WTC11 (cell line): ENCODE data around the gene JCHAIN. TPM values are rescaled to one million over a fixed set of nuclear protein-coding genes. Genes with fewer than 3 reads are reported as not detected.

ENCODE experiments used
- ATAC-seq: fragments of 200-7000 bp; cut with Tn5 transposase; 2 replicates; pipeline ENCODE4 v1.10.0; 2021; ENCODE audit warnings: mild to moderate bottlenecking, moderate library complexity
- CTCF ChIA-PET: fragments of 300-600 bp; sonication (Branson Sonifier 250); formaldehyde crosslinking; loops from one replicate; lab custom pipeline; 2021; ENCODE audit warnings: antibody characterized with exemption; lab: Charles Lee
- POLR2A ChIA-PET: fragments of 350-600 bp; sonication (Branson Sonifier 250); formaldehyde crosslinking; loops from one replicate; lab custom pipeline; 2021; ENCODE audit warnings: antibody characterized with exemption; lab: Charles Lee
- DNase-seq: peaks from one replicate; pipeline ENCODE4 v3.0.0; 2021; ENCODE audit warnings: low spot score
- H3K27ac Mint-ChIP-seq: 2 replicates; pipeline ENCODE4 v1.8.0; 2021; ENCODE audit warnings: mixed read lengths
- H3K27me3 Mint-ChIP-seq: 2 replicates; pipeline ENCODE4 v1.8.0; 2021; ENCODE audit warnings: low read depth, mild to moderate bottlenecking, moderate library complexity, mixed read lengths
- H3K36me3 Mint-ChIP-seq: 2 replicates; pipeline ENCODE4 v1.8.0; 2021; ENCODE audit warnings: mixed read lengths
- H3K4me1 Mint-ChIP-seq: 2 replicates; pipeline ENCODE4 v1.8.0; 2022; ENCODE audit warnings: mixed read lengths
- H3K4me3 Mint-ChIP-seq: 2 replicates; pipeline ENCODE4 v1.8.0; 2021; ENCODE audit warnings: mild to moderate bottlenecking, moderate library complexity, mixed read lengths
- H3K9me3 Mint-ChIP-seq: 2 replicates; pipeline ENCODE4 v1.8.0; 2021; ENCODE audit warnings: mixed read lengths
- ATF6 ChIP-seq: sonication (generic); formaldehyde crosslinking; IDR thresholded peaks from 2 replicates; pipeline ENCODE4 v1.8.1; 2023; ENCODE audit warnings: mild to moderate bottlenecking, missing genetic modification reagents
- FOXP4 ChIP-seq: sonication (generic); formaldehyde crosslinking; IDR thresholded peaks from 2 replicates; pipeline ENCODE4 v1.8.0; 2022; ENCODE audit warnings: mild to moderate bottlenecking, missing genetic modification reagents
- KAT7 ChIP-seq: sonication (generic); formaldehyde crosslinking; IDR thresholded peaks from 2 replicates; pipeline ENCODE4 v1.8.1; 2023; ENCODE audit warnings: missing genetic modification reagents, mild to moderate bottlenecking, borderline replicate concordance
- NFYB ChIP-seq: sonication (generic); formaldehyde crosslinking; conservative IDR thresholded peaks from 2 replicates; pipeline ENCODE4 v1.8.0; 2022; ENCODE audit warnings: low read depth, missing genetic modification reagents
- NR2C2 ChIP-seq: sonication (generic); formaldehyde crosslinking; IDR thresholded peaks from 2 replicates; pipeline ENCODE4 v1.8.0; 2022; ENCODE audit warnings: mild to moderate bottlenecking, missing genetic modification reagents
- NR3C1 ChIP-seq: sonication (generic); formaldehyde crosslinking; conservative IDR thresholded peaks from 2 replicates; pipeline ENCODE4 v1.8.1; 2023; ENCODE audit warnings: low read depth, mild to moderate bottlenecking, missing genetic modification reagents
- STAT6 ChIP-seq: sonication (generic); formaldehyde crosslinking; conservative IDR thresholded peaks from 2 replicates; pipeline ENCODE4 v1.8.1; 2023; ENCODE audit warnings: mild to moderate bottlenecking, low read depth, missing genetic modification reagents, moderate library complexity
- TP53 ChIP-seq: sonication (generic); formaldehyde crosslinking; IDR thresholded peaks from 2 replicates; pipeline ENCODE4 v1.8.1; 2023; ENCODE audit warnings: mild to moderate bottlenecking, missing genetic modification reagents
- ZNF121 ChIP-seq: sonication (generic); formaldehyde crosslinking; IDR thresholded peaks from 2 replicates; pipeline ENCODE4 v1.8.0; 2023; ENCODE audit warnings: missing genetic modification reagents
- ZNF416 ChIP-seq: fragments of 250-450 bp; sonication (Bioruptor Pico); IDR thresholded peaks from 2 replicates; pipeline ENCODE4 v1.9.0; 2021; ENCODE audit warnings: mild to moderate bottlenecking, inconsistent platforms
- ZNF512 ChIP-seq: sonication (generic); formaldehyde crosslinking; IDR thresholded peaks from 2 replicates; pipeline ENCODE4 v1.8.1; 2022; ENCODE audit warnings: missing genetic modification reagents, borderline replicate concordance
- ZNF671 ChIP-seq: fragments of 250-450 bp; sonication (Bioruptor Pico); IDR thresholded peaks from 2 replicates; pipeline ENCODE4 v1.8.0; 2021; ENCODE audit warnings: mild to moderate bottlenecking
- ZSCAN18 ChIP-seq: fragments of 250-450 bp; sonication (Bioruptor Pico); IDR thresholded peaks from 2 replicates; pipeline ENCODE4 v2.1.2; 2022; ENCODE audit warnings: mild to moderate bottlenecking, moderate library complexity
- total RNA-seq: library from RNA; stranded (reverse); gene quantifications from 3 replicates; pipeline ENCODE4 v1.2.3, GENCODE V29; 2021
- TF ChIP-seq, protein P1 (sequence below): sonication (generic); formaldehyde crosslinking; IDR thresholded peaks from 2 replicates; pipeline ENCODE4 v1.8.0; 2023; ENCODE audit warnings: missing genetic modification reagents, mild to moderate bottlenecking, borderline replicate concordance
- TF ChIP-seq, protein P2 (sequence below): sonication (generic); formaldehyde crosslinking; IDR thresholded peaks from 2 replicates; pipeline ENCODE4 v1.8.1; 2023; ENCODE audit warnings: mild to moderate bottlenecking, missing genetic modification reagents
- TF ChIP-seq, protein P3 (sequence below): sonication (generic); formaldehyde crosslinking; IDR thresholded peaks from 2 replicates; pipeline ENCODE4 v1.8.1; 2022; ENCODE audit warnings: low read depth, mild to moderate bottlenecking, moderate library complexity, missing genetic modification reagents, borderline replicate concordance
- TF ChIP-seq, protein P4 (sequence below): fragments of 250-450 bp; sonication (Bioruptor Pico); IDR thresholded peaks from 2 replicates; pipeline ENCODE4 v1.9.0; 2021; ENCODE audit warnings: mild to moderate bottlenecking

The JCHAIN gene
- total RNA-seq, 1 experiment from 2014 or later: 0.68 TPM

DNA sequence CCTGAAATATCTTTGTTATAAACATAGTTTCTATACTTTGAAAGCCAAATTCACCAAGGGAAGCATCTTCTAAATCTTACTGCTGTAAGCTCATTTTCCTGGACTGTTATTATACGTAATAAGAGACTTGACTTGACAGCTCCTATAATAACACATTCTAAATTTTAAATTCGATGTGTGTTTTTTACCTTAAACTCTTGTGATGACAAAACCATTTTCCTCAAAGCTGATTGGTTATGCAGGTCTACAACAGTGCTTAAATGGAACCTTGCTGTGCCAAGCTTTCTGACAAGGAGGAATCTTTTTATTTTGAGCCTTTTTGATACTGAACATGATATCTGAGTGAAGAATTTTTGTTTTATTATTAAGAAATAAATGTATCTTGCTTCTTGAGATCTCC, 37.9 kb downstream of the JCHAIN start, which contains the start of gene ENAM (continued):
- TF ChIP-seq ZSCAN18 (CRISPR knock-in tag) (no peak), NR2C2 (CRISPR knock-in tag) (no peak)
- TF ChIP-seq, protein P1, sequence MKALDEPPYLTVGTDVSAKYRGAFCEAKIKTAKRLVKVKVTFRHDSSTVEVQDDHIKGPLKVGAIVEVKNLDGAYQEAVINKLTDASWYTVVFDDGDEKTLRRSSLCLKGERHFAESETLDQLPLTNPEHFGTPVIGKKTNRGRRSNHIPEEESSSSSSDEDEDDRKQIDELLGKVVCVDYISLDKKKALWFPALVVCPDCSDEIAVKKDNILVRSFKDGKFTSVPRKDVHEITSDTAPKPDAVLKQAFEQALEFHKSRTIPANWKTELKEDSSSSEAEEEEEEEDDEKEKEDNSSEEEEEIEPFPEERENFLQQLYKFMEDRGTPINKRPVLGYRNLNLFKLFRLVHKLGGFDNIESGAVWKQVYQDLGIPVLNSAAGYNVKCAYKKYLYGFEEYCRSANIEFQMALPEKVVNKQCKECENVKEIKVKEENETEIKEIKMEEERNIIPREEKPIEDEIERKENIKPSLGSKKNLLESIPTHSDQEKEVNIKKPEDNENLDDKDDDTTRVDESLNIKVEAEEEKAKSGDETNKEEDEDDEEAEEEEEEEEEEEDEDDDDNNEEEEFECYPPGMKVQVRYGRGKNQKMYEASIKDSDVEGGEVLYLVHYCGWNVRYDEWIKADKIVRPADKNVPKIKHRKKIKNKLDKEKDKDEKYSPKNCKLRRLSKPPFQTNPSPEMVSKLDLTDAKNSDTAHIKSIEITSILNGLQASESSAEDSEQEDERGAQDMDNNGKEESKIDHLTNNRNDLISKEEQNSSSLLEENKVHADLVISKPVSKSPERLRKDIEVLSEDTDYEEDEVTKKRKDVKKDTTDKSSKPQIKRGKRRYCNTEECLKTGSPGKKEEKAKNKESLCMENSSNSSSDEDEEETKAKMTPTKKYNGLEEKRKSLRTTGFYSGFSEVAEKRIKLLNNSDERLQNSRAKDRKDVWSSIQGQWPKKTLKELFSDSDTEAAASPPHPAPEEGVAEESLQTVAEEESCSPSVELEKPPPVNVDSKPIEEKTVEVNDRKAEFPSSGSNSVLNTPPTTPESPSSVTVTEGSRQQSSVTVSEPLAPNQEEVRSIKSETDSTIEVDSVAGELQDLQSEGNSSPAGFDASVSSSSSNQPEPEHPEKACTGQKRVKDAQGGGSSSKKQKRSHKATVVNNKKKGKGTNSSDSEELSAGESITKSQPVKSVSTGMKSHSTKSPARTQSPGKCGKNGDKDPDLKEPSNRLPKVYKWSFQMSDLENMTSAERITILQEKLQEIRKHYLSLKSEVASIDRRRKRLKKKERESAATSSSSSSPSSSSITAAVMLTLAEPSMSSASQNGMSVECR: no peak
- TF ChIP-seq, protein P2, sequence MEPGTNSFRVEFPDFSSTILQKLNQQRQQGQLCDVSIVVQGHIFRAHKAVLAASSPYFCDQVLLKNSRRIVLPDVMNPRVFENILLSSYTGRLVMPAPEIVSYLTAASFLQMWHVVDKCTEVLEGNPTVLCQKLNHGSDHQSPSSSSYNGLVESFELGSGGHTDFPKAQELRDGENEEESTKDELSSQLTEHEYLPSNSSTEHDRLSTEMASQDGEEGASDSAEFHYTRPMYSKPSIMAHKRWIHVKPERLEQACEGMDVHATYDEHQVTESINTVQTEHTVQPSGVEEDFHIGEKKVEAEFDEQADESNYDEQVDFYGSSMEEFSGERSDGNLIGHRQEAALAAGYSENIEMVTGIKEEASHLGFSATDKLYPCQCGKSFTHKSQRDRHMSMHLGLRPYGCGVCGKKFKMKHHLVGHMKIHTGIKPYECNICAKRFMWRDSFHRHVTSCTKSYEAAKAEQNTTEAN (CRISPR knock-in tag): no peak

GRCh38 chr4:70627620-70628019, 38.7 kb downstream of the JCHAIN start:
- no peak for ATAC-seq
- H3K4me3 Mint-ChIP-seq: no peak overlapping the region
- H3K9me3 Mint-ChIP-seq: no peaks in the 10 kb centered on the region
- H3K27ac Mint-ChIP-seq: no peak overlapping the region
- ChIA-PET CTCF (no interaction called here), POLR2A (no interaction called here)
- DNase-seq: no peak
- H3K27me3 Mint-ChIP-seq: no peaks in the 10 kb centered on the region
- H3K36me3 Mint-ChIP-seq: no peaks in the 10 kb centered on the region
- H3K4me1 Mint-ChIP-seq: no peaks in the 10 kb centered on the region
- no peak for TF ChIP-seq FOXP4 (CRISPR knock-in tag)
- no peak for TF ChIP-seq STAT6
- TF ChIP-seq NR2C2 (CRISPR knock-in tag): no peak
- no peak for TF ChIP-seq ZNF416
- TF ChIP-seq TP53 (CRISPR knock-in tag): no peak
- TF ChIP-seq, protein P3, sequence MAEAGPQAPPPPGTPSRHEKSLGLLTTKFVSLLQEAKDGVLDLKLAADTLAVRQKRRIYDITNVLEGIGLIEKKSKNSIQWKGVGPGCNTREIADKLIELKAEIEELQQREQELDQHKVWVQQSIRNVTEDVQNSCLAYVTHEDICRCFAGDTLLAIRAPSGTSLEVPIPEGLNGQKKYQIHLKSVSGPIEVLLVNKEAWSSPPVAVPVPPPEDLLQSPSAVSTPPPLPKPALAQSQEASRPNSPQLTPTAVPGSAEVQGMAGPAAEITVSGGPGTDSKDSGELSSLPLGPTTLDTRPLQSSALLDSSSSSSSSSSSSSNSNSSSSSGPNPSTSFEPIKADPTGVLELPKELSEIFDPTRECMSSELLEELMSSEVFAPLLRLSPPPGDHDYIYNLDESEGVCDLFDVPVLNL (CRISPR knock-in tag): no peak
- TF ChIP-seq NFYB (CRISPR knock-in tag): no peak
- no peak for TF ChIP-seq KAT7 (CRISPR knock-in tag)
- TF ChIP-seq ZNF512 (CRISPR knock-in tag): no peak
- no peak for TF ChIP-seq ZNF671 (CRISPR knock-in tag)
- TF ChIP-seq, protein P4, sequence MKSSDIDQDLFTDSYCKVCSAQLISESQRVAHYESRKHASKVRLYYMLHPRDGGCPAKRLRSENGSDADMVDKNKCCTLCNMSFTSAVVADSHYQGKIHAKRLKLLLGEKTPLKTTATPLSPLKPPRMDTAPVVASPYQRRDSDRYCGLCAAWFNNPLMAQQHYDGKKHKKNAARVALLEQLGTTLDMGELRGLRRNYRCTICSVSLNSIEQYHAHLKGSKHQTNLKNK (CRISPR knock-in tag): no peak
- TF ChIP-seq ZNF121 (CRISPR knock-in tag): no peak
- TF ChIP-seq ATF6 (CRISPR knock-in tag): no peak
- no peak for TF ChIP-seq NR3C1
